Activated gamma-delta T cell treated with Interleukin-2 at 50 U/mL for 16 hours (primary cell): ENCODE measurements around the gene KRTAP10-1.

Experiments
- DNase-seq: peaks from one replicate; pipeline ENCODE4 v3.0.0-alpha.2; 2020

KRTAP10-1 gene

DNA sequence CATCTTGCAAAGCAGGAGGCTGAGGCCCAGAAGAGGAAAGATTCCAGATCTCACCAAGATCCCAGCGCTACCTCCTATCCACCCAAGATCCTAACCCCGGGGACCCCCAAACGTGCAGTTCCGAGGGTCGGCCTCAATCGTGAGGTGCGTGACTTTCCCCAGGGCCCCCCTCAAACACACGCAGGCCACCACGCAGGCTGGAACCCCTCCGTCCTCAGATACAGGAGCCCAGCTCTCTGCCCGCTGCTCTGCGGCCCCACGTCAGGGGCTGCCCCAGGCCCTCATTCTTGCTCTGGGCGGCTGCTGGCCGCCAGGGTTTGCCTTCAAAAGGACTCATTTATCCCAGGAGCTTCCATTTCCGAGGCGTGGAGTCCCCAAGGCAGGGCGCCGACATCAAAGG, 39.9 kb downstream of the KRTAP10-1 start:
- no peak for DNase-seq

DNA sequence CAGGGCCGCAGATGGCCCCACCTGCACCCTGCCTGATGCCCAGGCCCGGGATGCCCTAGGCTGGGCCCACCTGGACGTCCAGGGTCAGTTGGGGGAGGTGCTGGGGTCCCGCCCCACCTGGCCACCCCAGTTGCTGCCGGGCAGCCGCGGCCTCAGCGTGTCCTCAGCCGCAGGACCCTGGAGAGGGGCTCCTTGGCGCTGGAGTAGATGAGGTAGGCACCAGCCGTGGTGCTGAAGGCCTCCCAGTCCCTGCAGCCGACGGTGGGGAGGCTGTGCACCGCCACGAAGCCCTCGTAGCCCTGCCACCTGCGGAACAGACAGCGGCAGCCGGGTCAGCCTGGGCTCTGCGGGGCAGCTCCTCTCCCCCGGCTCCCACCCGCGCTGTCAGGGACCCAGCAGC, 40.4 kb downstream of the KRTAP10-1 start:
- DNase-seq = no peak

DNA sequence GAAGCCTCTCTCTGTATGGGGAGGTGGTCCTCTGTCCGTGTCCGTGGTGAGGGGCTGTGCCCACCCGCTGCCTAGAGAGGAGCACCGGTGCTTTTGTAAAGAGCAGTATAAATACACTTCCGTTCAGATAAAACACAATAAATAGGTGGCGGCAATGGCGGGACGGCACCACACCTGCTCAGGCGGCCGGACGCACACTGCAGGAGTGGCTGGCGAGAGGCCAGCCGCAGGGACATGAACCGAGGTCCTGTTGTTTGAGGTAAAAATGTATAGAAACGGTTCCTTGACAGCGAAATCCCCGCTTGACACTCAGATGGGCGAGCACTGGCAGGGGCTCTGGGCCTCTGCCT, 40.8 kb downstream of the KRTAP10-1 start:
- DNase-seq = no peak

DNA sequence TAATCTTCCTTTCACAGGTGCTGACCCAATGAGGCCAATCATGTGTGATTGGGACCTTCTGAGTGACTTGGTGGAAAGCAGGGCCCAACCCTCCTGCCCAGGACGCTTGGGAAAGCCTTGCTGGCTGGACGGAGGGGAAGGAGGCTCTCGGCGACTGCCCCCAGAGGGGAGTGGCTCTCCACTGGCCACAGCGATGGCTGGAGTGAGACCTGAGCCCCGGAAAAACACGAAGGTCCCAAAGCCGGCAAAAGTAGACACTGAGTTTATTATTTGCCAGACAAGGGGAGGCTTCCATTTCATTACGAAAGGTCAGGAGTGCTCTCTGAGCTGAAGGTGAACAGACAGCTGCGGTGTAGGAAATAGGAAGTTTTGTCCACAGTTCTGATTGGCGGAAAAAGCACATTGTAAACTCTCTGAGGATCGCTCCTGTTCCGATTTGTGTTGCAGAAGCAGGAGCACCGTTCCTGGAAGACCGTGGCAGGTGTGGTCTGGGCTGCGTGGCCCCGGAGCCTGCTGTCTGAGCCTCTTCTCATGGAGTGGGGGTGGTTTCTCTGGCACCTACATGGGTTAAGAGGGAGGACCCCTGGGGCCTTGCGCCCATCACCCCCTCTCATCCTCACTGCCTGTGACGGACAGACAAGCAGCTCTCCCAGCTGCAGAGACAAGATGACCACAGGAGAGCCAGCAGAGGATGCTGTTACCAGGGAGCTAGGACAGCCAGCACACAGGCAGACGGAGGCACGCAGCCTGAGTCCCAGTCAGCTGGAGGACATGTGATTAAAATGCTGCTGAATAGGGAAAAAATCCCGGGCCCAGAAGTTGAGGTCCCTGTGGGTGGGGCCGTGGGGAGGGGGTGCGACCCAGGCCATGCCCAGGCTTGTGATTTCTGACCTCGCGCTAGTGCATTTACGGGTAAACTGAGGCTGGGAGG, 41.5 kb downstream of the KRTAP10-1 start:
- DNase-seq = no peak

DNA sequence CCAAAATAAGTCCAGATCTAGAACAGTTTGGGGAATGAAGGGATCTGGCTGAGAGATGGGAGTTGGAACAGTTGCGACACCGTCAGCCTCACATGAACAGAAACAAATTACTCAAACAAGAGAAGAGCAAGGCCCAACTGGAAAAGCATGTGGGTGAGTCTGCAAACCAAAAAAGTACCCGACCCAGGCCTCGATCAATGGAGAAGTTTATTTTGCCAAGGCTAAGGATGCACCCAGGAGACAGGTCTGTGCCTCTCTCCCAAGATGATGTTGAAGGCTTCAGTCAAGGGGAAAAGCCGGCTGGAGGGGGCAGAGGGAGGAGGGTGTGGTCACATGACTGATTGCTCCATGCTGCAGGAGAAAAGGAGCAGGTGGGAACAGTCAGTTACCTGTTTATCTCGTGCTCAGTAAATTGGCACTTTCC, 42.3 kb downstream of the KRTAP10-1 start:
- DNase-seq = no peak

DNA sequence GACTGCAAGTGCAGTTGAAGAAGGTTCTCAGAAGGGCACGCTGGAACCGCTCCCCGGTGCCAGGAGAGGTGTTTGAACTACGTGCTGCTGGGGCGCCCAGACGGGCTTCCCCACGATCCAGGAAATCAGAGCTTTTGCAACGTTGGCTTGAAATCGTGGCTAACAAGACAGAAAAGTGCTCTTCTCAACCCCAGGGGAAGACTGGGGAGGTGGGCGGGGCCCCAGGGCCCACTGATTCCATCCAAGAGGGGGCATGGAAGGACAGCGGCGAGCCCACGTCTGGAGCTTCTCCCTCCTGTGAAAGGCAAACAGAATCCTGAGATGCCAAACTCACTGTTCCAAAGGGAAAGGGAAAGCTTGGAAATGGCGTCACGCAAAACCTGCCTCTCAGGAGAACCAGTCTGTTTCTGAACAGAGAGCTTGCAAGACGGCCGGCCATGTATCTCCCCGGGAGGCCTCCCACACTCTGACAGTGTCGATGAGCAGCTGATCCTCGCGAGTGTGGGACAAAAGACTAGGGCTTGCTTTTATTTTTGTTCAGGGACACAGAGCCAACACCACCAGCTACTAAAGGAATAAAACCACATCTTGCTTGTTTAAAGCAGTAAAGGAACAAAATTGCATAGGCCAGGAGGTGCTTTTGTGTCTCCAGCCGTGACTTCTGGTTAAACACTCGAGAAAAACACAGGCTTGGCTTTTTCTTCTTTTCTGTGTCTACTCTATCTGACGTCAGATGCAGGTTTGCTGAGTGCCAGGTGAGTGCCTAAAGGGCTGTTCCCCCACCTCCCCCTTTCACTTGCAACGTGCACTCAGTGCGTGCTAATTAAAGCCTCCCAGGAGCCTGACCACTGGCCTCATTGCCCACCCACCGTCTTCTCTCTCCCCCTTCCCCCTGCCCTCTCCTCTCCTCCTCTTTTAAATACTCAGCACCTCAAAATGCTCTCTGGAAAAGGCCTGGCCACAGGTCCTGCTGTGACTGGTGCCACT, 43.1 kb downstream of the KRTAP10-1 start:
- no peak for DNase-seq

DNA sequence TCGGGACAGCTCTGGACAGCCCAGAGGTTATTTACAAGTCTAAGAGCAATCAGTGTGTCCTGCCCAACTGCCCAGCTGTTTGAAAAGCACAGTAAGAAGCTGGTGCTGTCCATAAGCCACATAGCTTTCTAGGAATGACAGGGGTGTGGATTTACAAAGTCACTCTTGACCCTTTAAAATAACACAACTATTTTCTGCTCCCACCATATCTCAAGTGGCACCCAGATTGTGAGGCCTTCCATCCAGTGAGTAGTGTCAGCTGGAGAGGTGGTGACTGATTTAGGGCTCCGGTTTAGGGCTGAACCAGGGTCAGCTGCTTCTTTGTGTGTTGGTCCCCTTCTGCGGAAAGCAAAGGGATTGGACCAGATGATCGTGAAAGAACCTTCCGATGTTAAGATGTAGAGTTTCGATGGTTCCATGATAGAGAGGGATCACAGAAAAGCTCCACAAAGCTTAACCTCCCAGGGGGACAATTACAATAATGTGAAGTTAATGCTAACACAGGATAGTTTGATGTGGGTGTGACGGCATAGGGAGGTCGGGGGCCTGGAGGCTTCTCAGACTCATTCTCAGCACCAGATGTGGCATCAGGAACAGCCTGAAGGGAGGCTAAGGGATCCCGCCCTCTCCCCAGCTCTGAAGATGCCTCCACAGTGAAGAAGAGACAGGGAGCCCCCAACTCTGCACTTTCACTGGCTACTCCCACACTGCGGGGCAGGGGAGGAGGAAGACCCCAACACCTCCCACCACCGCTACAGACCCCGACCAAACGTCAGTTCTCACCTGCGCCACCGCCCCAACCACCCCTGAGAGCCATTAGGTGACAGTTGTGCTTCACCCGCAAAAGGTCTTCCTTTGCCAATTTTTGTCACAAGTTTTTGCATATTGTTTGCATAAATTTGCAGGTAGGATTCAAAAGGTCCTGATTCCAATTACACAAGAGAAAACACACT, 44.1 kb downstream of the KRTAP10-1 start:
- no peak for DNase-seq

- DNase-seq = no peak
Observed at GRCh38 chr21:44494956-44495355, 45.0 kb downstream of the KRTAP10-1 start.

- DNase-seq = no peak
Observed at GRCh38 chr21:44494418-44494817, 45.6 kb downstream of the KRTAP10-1 start.

- DNase-seq = no peak
Observed at GRCh38 chr21:44492567-44493385, 47.2 kb downstream of the KRTAP10-1 start.

DNA sequence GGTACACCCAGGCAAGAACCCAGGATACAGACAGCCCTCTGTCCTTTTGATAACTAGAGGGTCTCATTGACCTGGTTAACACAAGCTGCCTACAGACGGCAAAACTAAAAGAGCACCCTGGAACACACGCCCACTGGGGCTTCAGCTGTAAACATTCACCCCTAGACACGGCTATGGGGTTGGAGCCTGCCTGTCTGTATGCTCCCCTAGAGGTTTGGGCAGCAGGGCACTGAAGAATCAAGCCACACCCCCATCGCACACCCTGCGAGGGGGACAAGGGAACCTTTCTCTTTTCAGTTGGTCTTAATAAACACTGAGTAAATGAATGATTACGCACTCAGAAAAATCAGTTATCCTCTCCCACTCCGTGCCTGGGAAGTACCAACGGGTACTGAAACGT, 49.2 kb downstream of the KRTAP10-1 start:
- DNase-seq = no peak

- DNase-seq = no peak
Observed at GRCh38 chr21:44490405-44490804, 49.6 kb downstream of the KRTAP10-1 start.

- no peak for DNase-seq
Observed at GRCh38 chr21:44489962-44490361, 50.0 kb downstream of the KRTAP10-1 start.
